Medulla oblongata (tissue), 1 donor: Measurements from ENCODE around the gene CELF2.
"Not testable (repeated sequence)": the region's sequence is repeated elsewhere in the genome, so short reads cannot be mapped to it uniquely, and the experiment has no call there.

ENCODE experiments used
- DNase-seq: peaks from one replicate; pipeline ENCODE4 v3.0.0-alpha.2; 2015; ENCODE audit errors: extremely low spot score

The CELF2 gene

DNA sequence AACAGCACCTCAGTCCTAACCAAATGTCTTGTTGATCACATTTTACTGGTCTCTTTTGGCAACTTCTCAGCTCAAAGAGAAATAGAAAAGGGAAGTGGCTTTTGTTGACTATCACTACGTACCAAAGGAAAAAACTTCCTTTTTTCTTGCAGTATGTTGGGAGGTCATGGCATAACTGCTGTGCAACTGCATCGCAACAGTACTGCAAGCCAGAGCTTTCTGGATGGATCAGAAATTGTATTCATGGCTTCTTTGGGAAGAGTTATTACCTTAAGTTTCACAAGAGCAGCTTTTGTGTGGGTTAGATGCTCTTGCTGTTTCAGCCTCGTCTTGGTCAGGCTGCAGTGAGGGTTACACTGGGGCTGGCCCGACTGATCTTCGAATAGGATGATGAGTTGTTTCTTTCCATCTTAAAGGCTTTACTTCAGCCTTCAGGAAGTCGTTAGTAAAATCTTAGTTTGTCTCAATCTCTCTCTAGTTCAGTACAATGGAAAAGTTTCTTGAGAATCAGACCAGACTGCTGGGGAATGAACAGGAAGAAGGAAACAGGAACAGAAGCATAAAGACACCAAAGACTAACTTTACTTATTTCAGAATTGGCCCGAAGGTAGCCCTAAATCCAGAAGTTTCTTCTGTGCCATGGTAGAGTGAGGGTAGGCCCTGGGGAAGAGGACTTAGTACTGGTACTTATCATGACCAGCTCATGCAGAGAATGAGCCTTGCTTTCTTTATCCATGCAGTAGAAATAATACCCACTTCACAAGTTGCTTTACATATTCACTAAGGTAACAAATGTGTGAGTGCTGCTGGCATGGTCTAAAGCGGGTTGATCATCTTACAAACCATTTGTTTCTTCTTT is 153.6 kb downstream of the CELF2 start:
- peak; percentile 82 for DNase-seq

DNA sequence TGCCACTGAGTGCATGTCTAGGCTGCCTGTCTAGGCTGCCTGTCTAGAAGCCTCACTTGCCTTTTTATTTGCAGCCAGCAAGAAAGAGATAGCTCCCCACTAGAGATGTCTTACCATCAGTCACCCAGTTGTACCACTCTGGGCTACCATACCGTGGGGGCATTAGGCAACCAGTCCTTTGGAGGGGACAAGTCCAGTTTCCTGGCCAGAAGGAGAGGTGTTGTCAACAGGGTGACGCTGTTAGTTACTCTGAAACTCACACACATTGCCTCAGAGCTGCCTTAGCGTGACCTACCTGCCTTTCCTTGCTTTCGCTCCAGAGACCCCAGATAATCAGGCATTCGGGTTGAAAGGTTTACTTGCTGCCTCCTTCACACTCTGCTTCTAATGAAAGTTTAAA is 155.4 kb downstream of the CELF2 start:
- DNase-seq: no peak

DNA sequence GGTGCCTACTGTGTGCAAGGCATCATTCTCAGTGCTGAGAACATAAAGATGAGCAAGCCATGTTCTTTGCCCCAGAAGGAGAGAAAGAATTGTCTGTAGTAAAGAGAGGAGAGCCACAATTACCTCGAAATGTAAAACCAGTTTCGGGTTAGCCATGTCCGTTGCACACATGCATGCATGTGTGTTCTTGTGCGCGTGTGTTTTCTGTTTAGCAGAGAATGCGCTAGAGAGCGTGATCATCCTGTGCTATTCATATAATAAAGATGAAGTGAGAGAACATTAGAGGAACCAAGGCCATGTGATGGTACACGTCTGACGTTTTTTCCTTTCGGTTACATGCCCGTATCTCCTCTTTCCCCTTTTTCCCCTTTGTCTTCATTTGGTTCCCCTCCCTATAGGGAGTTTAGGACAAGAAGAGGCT is 158.2 kb downstream of the CELF2 start:
- peak; percentile 77 for DNase-seq

DNA sequence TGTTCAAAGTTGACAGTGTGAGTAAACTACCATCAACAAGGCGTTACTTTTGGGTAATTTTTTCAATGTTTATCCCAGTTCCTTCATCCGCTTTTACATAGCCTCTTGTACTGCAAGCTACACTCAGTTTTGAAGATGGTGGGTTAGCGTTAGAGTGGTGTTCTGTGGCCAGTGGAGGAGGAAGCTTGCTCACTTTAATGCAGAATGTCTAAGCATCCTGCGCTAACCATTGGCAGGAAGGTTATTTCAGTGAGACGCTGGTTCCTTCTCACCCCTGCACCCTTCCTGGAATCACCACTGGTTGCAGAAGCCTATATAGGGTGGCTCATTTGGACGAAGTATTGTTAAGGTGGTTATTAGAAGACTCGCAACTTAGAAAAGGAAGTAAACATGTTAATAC is 159.1 kb downstream of the CELF2 start:
- no peak for DNase-seq

DNA sequence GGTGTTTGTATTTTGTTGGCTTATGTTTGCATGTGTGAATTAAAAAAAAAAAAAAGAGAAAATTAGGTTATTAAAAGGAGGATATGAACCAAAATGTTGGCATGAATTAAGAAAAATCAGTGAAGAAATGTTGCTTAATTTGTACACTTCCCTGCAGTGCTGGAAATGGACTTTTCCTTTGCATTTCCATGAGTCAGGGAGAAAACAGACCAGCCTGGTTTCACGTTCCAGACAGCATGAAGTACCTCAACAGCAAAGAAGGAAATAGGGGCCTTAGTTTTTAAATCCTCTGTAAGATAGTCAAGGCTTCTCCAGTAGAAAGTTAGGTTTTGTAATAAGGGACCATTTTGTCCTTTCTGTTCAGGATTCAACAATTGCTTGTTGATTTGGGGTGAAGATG is 159.7 kb downstream of the CELF2 start:
- no peak for DNase-seq

DNA sequence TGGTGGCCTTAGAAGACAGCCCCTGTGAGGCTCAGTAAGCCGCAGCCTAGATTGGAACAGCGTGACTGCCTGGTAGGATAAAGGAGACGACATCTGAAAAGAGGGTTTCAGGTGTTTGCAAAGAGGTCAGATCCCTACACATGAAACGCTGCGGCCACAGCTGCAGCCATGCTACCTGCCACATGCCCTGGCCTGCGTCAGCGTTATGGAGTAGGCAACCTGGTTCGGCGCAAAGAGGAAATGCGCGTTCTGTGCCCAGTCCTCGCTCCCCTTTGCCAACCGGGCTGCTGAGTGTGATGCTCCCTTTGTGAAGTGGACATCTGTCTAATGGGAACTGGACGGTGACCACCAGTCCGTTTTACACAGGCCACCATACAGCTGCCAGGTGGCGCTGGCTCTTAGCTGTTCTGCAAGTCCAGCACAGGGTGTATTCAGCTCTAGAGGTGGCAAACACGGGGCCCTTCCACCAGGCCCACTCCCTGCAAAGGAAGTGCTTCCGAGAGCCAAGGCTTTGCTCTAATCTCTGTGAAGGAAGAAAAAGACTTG is 160.3 kb downstream of the CELF2 start:
- DNase-seq: no peak

DNA sequence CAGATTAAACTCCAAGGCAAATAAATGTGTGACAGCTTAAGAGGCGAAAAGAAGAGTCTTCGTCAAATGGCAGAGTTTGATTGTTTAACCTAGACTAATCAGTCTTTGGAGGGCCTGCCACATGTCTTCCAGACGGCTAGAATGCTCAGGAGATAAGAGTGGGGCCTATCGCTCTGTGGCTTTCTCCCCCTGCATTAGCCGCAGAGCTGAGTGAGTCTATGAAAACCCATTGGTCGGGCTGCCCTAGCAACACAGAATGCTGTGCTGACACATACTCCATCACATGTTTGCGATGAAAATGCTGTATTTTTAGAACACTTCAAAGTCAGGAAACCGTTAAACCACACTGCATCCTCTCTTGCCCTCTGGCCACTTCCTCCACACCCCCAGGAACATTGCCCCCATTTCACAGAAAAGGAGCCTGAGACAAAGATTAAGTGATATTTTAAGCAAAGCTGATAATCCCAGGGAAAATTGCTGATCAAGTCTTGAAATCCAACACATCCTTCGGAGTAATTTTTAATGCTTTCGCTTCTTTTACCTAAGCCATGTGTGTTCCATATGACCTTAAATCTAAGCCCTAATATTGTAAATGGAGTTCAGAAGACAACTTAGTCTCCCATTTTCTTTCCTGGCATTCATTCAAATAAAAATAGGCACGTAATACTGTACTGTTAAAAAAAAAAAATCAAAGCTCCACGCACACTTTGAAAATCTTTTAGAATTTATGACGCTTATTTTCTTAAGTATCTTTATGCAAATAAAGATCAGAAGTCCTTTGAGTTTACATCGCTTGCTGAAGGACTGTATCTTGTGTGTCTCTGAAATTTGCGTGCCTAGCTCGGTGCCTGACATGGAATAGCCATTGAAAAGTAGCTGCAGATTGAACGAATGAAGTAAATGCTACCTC is 161.2 kb downstream of the CELF2 start:
- peak; percentile 69 for DNase-seq

DNA sequence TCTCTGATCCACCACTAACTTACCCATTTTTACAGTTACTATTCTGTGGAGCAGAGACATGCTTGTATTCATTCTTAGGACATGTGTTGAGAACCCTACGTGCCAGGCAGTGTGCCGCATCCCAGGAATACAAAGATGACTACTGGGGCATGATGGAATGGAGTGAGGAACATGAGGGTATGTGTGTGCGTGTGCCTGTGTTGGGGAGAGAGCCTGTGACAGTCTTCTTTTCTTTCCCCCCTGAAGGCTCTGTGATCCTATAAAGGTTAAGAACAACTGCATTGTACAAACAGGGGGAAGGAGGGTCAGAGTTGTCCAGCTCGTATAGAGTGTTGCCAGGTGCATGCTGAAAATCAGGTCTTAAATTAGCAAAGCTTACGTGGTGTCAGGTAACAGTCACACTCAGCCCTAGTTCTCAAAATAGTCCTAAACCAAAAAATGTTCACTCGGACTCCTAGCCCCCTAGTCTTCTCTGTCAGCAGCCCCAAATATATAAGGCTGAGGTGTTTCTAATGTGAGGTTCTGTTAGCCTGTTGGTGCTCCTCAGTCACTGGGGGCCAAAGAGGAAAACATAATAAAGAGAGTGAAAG is 161.9 kb downstream of the CELF2 start:
- DNase-seq: no peak

DNA sequence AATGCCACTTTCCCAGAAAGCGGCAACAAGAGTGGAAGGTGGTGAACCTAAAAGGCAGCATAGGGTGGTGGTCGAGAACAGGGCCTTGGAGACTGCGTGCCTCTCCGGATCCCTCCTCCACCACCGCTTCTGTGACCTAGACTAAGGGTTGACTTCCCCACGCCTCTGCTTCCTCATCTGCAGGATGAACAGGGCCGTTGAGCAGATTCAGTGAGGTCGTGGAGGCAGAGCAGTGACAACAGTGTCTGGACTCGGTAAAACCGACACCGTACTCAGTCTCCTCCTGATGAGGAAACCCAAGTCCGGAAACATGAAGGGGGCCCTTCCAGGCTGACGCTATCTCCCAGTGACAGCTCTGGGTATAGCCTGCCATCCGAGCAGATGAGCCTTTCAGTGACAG is 162.6 kb downstream of the CELF2 start:
- peak; percentile 52 for DNase-seq

DNA sequence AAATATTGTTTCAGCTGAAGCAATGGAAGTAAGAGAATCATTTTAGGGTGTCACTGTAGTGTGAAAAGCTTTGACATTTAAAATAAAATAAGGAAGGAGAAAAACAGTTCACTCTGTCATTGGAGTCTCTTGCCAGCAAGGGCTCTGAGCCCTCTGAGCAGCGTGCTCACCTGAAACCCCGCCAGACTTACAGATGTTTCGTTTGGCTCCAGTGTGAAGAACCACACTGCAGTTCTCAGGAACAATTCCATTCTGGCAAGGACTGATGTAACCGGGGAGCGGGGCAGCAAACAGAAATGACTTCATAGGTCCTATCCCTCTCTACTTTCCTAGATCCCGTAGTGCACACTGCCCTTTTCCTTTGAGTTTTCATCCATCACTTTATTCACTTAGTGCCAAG is 164.3 kb downstream of the CELF2 start:
- peak; percentile 54 for DNase-seq

DNA sequence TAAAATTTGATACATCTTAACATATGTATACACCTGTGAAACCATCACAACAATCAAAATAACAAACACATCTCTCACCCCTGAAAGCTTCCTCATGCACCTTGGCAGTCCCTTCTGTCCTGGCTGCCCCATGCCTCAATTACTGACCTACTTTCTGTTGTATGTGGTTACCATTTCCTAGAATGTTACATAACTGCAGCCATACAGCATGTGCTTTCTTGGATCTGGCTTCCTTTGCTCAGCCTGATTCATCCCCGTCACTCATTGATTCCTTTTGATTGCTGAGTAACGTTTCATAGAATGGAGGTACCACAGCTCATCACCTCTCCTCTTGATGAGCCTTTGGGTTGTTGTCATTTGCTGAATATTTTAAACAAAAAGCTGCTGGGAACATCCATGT is 165.3 kb downstream of the CELF2 start:
- no peak for DNase-seq

DNA sequence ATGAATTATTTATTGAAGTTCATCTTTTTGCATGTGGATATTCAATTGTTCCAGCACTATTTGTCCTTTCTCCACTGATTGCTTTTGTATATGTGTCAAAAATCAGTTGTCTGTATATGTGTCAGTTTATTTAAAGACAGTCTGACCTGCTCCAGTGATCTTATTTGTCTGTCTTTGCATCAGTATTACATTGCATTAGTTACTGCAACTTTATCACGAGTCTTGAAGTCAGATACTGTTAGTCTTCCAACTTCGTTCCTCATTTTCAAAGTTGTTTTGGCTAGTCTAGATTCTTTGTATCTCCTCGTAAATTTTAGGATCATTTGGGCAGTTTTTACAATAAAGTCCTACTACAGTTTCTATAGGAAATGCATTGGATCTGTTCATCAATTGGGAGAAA is 166.4 kb downstream of the CELF2 start:
- peak; percentile 57 for DNase-seq

DNA sequence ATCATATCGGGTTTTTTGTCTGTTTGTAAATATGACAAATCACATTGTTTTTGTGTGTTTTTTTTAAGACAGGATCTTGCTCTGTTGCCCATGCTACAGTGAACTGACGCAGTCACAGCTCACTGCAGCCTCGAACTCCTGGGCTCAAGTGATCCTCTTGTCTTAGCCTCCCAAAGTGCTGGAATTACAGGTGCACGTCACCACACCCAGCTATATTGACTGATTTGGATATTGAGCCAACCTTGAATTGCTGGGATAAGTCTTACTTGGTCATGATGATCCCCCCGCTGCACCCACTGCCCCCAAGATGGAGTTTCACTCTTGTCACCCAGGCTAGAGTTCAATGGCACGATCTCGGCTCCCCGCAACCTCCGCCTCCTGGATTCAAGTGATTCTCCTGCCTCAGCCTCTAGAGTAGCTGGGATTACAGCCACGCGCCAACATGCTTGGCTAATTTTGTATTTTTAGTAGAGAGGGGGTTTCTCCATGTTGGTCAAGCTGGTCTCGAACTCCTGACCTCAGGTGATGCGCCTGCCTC is 167.5 kb downstream of the CELF2 start:
- DNase-seq: not testable (repeated sequence)

DNA sequence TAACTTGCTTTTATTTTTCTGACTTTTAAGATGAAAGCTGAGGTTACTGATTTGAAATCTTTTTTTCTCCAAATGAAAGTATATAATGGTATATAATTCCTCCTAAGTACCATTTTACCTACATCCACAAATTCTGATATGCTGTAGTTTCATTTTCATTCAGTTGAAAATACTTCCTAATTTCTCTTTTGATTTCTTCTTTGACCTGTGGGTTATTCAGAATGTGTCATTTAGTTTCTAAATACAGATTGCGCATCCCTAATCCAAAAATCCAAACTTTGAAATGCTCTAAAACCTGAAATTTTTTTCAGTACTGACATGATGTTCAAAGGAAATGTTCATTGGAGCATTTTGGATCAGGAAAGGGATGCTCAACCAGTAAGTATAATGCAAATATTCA is 168.7 kb downstream of the CELF2 start:
- DNase-seq: no peak

DNA sequence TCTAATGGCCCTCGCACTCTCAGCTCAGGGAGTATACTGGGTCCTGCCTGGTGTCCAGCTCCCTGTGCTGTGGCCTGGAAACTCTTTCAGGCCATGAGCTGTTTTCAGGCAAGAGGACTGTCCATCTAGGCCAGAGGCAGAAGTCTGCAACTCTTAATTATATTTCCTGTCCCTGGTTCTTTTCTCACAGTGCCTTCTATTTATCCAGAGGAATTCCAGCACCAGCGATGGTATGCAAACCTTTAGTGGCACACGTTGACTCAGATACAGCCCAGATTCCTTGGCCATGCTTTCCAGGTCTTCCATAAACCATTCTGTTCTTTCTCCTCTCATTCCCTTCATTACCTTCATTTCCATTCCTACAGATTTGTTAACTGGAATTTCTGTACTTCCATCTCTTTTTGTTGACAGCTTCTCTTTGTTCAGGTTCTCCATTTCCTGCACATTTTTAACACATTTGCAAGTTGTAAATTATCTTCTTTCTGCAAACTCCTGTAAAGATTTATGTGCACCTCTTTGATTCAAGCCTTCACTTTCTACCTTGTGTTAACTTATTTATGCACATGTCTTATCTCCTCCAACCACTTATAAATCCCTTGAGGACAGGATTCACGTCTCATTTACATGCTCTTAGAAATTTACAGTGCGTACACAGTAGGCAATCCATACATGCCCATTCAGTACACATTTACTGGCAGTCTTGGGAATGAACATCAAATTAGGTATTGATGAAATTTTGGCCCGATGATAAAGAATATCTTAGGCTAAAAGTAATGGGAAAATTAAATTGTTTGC is 172.1 kb downstream of the CELF2 start:
- DNase-seq: no peak

DNA sequence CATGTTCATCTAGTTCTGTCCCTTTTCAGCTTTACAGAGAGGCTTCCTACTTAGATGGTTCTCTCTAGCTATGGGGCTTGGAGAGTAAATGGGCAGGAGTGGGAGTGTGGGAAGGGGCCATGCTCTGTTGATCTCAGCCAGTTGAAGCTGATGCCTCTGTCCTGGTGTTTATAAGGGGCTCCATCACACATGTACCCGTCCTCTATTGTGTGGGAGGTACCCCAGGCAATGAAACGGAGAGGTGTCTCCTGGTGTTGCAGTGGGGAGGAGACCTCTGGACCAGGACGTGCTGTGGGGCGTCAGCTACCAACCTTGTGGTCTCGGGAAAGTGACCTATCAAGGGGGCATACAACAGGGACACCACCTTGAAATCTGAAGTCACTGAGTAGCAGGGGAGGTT is 173.5 kb downstream of the CELF2 start:
- DNase-seq: no peak

DNA sequence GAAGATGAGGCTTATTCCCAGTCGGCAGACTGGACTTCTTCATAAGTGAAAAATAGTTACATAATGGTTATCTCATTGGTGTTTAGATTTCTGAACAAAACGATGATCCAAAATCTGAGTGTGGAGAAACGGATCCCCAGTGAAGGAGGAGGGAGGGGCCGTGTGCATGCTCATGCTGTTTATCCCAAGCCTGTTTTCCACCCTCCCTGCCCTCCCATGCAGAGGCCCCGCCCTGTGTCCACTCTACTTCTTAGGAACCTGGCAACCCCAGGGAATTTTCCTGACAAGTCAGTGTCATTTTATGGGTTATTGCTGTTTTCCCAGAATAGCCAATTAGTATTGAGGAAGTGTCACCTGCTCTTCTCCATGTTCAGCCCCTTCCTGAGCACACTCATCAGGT is 174.0 kb downstream of the CELF2 start:
- no peak for DNase-seq

DNA sequence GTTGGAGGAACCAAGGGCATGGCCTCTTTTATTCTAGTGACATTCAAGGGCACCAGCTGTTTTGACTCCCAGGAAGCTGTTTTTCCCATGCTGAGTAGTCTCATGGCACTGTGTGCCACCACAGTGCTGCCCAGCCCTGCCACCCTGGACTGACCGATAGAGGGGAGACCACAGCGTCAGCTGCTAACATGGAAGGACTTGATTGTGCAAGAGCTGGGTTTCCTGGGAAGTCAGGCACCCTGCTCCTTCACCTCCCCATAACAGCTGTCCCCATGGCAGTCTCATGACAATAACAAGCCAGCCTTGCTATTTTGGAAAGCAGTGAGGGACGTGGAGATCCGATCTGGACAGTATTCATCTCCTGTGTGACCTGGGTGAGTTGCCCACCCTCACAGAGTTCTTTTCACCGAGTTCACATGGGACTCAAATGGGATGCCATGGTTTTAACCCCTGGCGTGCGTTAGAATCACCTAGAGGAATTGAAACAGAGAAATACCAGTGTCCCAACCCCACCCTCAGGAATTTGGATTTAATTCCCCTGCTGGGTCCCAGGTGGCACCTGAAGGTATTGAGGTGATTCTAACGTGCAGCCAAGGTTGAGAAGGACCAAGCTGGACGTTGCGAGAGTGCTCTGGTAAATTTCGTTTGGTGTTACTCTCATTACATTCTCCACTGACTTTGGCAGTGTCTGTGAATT is 174.8 kb downstream of the CELF2 start:
- DNase-seq: no peak

DNA sequence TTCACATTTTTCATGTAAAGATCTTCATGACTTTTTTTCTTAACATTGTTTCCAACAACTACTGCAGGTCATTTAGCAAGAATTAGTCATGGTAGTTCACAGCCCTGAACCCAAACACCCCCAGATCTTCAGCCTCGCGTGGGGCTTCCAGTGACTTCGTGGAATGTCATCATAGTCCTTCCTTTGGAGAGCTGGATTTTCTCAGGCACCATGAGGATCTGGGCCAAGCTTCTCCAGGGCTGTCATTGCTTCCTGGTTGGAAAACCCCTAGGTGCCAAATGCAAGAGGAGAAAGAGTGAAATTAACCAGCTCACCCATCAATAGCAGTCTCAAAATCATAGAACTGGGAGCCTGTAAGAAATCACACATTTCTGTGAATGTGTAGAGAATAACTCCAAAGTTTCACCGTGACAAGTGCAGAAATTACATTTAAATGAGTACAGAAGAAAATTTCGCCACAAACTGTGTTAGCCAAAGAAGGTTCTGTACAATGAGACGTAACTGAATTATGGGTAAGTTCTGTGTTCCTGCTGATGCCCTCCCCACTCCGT is 175.4 kb downstream of the CELF2 start:
- DNase-seq: no peak
